ELF-1 (cell line): ENCODE measurements around the gene NTM.
A peak's percentile ranks its signal among the peaks of the same experiment; 100 is the strongest.
"Not testable (repeated sequence)": the region's sequence is repeated elsewhere in the genome, so short reads cannot be mapped to it uniquely, and the experiment has no call there.

ENCODE experiments used
- DNase-seq: peaks from one replicate; pipeline ENCODE4 v3.0.0-alpha.2; 2016; ENCODE audit warnings: low read depth, low spot score

Gene NTM

GRCh38 chr11:132043714-132044113 lies 673.3 kb downstream of the NTM start:
- DNase-seq: no peak

GRCh38 chr11:132045107-132045506 lies 674.7 kb downstream of the NTM start:
- no peak for DNase-seq

- DNase-seq: no peak
Observed at GRCh38 chr11:132046288-132046865, 676.0 kb downstream of the NTM start.

- DNase-seq: no peak
Observed at GRCh38 chr11:132047167-132047566, 676.8 kb downstream of the NTM start.

- DNase-seq: no peak
Observed at GRCh38 chr11:132048040-132048439, 677.6 kb downstream of the NTM start.

- DNase-seq: no peak
Observed at GRCh38 chr11:132049205-132049604, 678.8 kb downstream of the NTM start.

GRCh38 chr11:132050049-132050448 lies 679.6 kb downstream of the NTM start:
- no peak for DNase-seq

GRCh38 chr11:132050577-132051165 lies 680.3 kb downstream of the NTM start:
- DNase-seq: no peak

GRCh38 chr11:132051704-132052103 lies 681.3 kb downstream of the NTM start:
- DNase-seq: no peak

- DNase-seq: no peak
Observed at GRCh38 chr11:132052342-132052741, 681.9 kb downstream of the NTM start.

- DNase-seq: no peak
Observed at GRCh38 chr11:132052904-132053303, 682.5 kb downstream of the NTM start.

- no peak for DNase-seq
Observed at GRCh38 chr11:132054822-132055221, 684.4 kb downstream of the NTM start.

- no peak for DNase-seq
Observed at GRCh38 chr11:132055296-132055695, 684.9 kb downstream of the NTM start.

GRCh38 chr11:132056689-132057088 lies 686.3 kb downstream of the NTM start:
- no peak for DNase-seq

GRCh38 chr11:132057266-132057665 lies 686.9 kb downstream of the NTM start:
- no peak for DNase-seq

GRCh38 chr11:132058211-132058772 lies 687.9 kb downstream of the NTM start:
- peak; percentile 70 for DNase-seq

- no peak for DNase-seq
Observed at GRCh38 chr11:132060567-132060966, 690.2 kb downstream of the NTM start.

GRCh38 chr11:132062031-132062430 lies 691.6 kb downstream of the NTM start:
- no peak for DNase-seq

- DNase-seq: no peak
Observed at GRCh38 chr11:132062541-132062940, 692.1 kb downstream of the NTM start.

GRCh38 chr11:132064987-132065620 lies 694.7 kb downstream of the NTM start:
- DNase-seq: no peak

GRCh38 chr11:132068556-132068955 lies 698.1 kb downstream of the NTM start:
- DNase-seq: no peak

GRCh38 chr11:132069593-132069992 lies 699.2 kb downstream of the NTM start:
- not testable (repeated sequence) for DNase-seq

- not testable (repeated sequence) for DNase-seq
Observed at GRCh38 chr11:132070907-132071306, 700.5 kb downstream of the NTM start.
